Umbilical cord (tissue), 2 donors: ENCODE measurements around the gene KRIT1. TPM values are rescaled to one million over a fixed set of nuclear protein-coding genes. Genes with fewer than 3 reads are reported as not detected.
A peak's percentile ranks its signal among the peaks of the same experiment; 100 is the strongest.
"Not testable (repeated sequence)": the region's sequence is repeated elsewhere in the genome, so short reads cannot be mapped to it uniquely, and the experiment has no call there.

Source experiments
- DNase-seq: peaks from one replicate; pipeline ENCODE4 v3.0.0-alpha.2; 2015; ENCODE audit warnings: low spot score
- total RNA-seq: library from RNA; depleted of rRNA; stranded (reverse); fragments of >200 nt; gene quantifications from one replicate; pipeline ENCODE4 v1.2.3, GENCODE V29; 2014; ENCODE audit warnings: low replicate concordance; ENCODE audit not compliant: insufficient read depth

KRIT1 gene
- total RNA-seq, 1 donor from 2014 or later: 82.3 TPM

DNA sequence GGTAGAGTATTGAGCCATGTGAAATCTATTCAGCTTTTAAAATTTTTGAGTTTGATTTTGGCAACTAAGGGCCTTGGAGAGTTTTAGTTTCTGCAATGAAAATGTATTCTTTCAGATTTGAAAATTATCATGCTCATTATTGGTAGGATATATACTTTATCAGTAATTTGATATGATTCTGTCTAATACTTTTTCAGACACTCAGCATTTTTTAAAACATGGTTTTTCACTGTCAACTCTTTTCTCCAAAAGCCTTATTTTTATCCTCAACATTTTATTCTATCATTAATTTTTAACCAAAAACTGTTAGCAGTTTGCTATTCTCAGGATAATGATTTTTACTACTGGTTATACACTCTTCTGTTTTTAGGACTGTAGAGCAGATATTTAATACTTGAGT, 4.9 kb upstream of the KRIT1 start:
- no peak for DNase-seq

DNA sequence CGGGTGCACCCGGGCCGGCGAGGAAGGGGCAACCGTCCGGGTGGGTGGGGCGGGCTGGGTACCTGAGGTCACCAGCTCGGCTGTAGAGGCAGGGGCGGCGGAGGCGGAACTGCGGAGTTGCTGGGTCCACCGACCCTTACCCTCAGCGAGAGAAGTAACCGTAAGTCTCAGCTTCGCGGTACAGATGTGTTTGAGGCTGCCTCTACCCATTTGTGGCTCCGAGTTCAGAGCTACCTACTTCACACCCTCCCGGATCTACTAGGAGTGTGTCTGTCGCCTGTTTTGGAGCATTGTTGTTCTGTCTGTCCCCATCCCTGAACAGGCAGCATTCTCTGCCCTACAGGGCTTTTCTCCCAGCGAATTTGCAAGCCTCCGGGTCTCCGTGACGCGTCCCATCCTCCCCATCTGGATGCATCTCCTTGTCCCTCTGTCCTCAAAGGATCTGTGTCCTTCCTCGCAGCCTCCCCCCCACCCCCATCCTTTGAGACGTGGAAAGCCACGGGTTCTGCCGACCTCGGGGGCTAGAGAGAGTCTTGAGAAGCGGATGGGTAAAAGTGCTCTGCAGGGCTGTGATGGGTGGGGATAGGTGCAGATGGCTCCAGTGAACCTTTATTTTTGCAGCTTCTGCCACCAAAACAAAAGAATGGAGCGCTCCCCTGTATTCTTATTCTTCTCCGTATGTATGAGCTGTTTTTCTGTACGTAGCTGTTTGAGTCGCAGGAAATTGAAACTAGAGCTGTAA, 817 bp upstream of the KRIT1 start:
- DNase-seq: peak; percentile 41

DNA sequence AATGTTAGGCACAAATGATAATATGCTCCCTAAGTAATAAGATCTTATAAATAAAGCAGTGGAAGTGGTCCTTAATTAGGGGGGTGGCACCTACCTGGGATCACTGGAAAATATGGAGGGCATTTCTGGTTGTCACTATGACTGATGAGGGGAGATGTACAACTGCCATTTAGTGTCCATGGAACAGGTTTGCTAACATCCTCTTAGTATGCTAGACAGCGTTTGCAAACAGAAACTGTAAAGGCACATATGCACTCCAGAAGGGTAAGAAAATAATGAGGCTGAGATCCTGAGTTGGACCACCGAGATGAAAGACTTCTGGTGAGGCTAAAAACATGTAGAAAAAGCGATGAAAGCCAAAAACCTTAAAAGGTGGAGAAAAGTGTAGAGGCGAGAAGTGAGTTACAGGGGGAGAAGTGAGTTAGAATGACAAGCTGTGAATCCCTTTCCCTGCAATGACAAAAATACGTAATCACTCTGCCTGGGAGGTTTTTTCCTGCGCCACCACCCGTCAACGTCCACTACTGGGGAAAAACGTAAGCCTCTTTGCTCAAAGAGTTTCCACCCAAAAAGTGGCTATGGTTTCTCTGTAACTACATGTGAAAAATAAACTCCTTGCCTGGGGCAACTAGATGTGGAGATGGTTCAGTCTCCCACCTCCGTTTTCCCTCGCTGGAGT, 767 bp downstream of the KRIT1 start:
- no peak for DNase-seq

DNA sequence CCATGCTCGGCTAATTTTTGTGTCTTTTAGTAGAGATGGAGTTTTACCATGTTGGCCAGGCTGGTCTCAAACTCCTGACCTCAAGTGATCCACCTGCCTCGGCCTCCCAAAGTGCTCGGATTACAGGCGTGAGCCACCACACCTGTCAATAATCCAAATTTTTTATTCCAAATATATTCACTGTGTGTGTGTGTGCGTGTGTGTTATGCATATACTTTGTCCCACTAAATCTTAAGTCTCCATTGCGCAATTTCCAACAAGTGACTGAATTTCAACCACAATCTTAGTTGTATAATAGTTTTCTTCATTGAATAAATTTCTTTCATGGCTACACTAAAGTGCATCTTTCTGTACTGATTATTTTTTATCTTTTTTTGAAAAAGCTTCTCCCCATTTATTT, 2.7 kb downstream of the KRIT1 start:
- no peak for DNase-seq

GRCh38 chr7:92230547-92230946, 15.2 kb downstream of the KRIT1 start:
- DNase-seq: no peak

DNA sequence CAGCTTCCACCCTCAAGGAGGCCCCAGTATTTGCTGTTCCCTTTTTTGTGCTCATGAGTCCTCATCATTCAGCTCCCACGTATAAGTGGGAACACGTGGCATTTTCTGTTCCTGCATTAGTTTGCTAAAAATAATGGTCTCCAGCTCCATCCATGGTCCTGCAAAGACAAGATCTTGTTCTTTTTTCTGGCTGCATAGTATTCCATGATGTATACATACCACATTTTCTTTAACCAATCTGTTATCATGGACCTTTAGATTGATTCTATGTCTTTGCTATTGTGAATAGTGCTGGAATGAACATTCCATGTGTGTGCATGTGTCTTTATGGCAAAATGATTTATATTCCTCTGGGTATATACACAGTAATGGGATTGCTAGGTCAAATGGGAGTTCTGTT, 17.0 kb downstream of the KRIT1 start:
- DNase-seq: no peak

DNA sequence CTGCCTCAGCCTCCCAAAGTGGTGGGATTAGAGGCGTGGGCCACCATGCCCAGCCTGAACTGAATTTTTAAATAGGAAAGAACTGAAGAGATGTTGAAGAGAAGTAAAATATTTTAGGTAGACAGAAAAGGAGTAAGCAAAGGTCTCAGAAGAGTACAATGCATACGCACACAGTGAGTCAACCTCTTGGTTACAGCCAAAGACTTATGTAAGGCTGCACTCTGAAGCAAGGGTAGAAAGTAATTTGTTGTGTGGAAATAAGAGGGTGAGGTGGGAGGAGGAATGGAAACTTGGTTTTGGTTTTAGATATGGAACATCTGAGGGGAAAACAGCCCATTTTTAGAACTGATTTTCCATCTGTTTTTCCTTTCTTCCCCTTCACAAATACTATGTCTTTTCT, 17.6 kb downstream of the KRIT1 start:
- no peak for DNase-seq

DNA sequence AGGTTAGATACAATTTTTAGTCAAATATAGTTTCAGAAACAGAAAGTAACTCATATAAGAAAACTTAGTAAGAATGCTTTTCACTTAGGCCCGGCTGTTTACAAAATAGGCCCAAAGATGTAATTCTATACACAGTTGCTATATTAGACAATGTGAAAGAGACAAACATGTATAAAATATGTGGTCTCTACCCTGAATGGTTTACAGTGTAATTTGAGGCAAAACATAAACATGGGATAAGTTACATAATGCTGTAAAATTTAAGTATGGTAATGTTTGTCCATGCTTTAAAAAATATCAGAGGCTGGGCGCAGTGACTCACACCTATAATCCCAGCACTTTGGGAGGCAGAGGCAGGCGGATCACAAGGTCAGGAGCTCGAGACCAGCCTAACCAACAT, 18.7 kb downstream of the KRIT1 start:
- DNase-seq: no peak

DNA sequence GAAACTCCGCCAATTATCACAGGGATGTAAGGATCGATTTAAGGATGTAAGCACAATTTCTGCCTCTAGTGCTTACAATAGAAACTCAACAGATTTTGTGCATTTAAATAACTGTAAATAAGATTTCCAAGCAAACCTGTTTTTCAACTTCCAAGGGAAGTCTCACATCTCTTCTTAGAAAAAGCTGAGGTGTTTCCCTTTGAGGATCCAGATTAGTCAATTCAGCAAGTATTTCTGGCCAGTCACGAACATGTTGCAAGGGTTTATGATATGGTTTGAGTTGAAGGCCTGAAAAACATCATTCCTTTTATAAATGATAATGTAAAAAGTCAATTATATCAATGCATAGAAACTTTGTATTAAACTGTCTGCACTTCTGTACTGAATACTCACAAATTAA, 23.9 kb downstream of the KRIT1 start:
- peak; percentile 15 for DNase-seq

DNA sequence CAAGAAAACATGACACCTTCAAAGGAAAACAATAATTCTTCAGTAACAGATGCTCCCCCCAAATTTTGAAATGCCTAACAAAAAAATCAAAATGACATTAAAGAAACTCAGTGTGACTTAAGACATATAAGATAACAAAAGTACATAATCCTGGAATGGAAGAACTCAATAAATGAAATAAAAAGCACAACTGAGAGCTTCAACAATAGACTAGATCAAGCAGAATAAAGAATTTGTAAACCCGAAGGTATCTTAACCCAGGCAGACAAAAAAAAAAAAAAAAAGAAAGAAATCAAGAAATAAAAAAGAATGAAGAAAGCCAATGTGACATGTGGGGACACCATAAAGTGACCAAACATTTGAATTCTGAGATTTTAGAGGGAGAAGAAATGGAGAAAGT, 39.0 kb downstream of the KRIT1 start:
- no peak for DNase-seq

- no peak for DNase-seq
Observed at GRCh38 chr7:92205987-92206386, 39.7 kb downstream of the KRIT1 start.

- DNase-seq: no peak
Observed at GRCh38 chr7:92200791-92201190, 44.9 kb downstream of the KRIT1 start.

GRCh38 chr7:92192326-92192725, 53.4 kb downstream of the KRIT1 start:
- DNase-seq: no peak

- not testable (repeated sequence) for DNase-seq
Observed at GRCh38 chr7:92189246-92189645, 56.5 kb downstream of the KRIT1 start.

DNA sequence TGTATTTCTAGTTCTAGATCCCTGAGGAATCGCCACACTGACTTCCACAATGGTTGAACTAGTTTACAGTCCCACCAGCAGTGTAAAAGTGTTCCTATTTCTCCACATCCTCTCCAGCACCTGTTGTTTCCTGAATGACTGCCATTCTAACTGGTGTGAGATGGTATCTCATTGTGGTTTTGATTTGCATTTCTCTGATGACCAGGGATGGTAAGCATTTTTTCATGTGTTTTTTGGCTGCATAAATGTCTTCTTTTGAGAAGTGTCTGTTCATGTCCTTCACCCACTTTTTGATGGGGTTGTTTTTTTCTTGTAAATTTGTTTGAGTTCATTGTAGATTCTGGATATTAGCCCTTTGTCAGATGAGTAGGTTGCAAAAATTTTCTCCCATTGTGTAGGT, 61.4 kb downstream of the KRIT1 start:
- DNase-seq: not testable (repeated sequence)

- peak; percentile 82 for DNase-seq
Observed at GRCh38 chr7:92178928-92179924, 66.5 kb downstream of the KRIT1 start, which contains the start of gene LRRD1. TSS of gene LRRD1 (minus strand) at chr7:92179142. CDS start at chr7:92165202, 13,940 bp downstream.

- DNase-seq: peak; percentile 17
Observed at GRCh38 chr7:92177362-92177761, 68.4 kb downstream of the KRIT1 start.

DNA sequence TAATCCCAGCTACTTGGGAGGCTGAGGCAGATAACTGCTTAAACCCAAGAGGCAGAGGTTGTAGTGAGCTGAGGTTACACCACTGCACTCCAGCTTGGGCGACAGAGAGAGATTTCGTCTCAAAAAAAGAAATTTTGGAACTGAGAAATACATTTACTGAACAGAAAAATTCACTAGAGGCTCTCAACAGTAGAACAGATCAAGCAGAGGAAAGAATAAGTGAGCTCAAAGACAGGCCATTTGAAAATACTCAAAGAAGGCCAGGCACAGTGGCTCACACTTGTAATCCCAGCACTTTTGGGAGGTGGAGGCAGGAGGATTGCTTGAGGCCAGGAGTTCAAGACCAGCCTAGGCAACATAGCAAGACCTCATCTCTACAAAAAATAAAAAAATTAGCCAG, 76.2 kb downstream of the KRIT1 start:
- not testable (repeated sequence) for DNase-seq

- DNase-seq: no peak
Observed at GRCh38 chr7:92161271-92161670, 84.4 kb downstream of the KRIT1 start.

- no peak for DNase-seq
Observed at GRCh38 chr7:92158660-92159575, 86.8 kb downstream of the KRIT1 start.

GRCh38 chr7:92156990-92157389, 88.7 kb downstream of the KRIT1 start:
- peak; percentile 80 for DNase-seq
